ENCODE data around the gene PAK1.
"Not testable (repeated sequence)": the region's sequence is repeated elsewhere in the genome, so short reads cannot be mapped to it uniquely, and the experiment has no call there.

Gene PAK1

GRCh38 chr11:77384571-77384970 is 89.3 kb downstream of the PAK1 start:
- Histone ChIP-seq H3K27ac (ENCODE audit: low read depth, low read length) (no peak overlapping the region), H3K4me1 (ENCODE audit: insufficient read depth, low read length) (no peaks in the 10 kb centered on the region), H3K36me3 (ENCODE audit: insufficient read depth, low read length) (peaks cover 49% of the 10 kb centered on the region), H3K9me3 (ENCODE audit: insufficient read depth, low read depth, low read length) (no peaks in the 10 kb centered on the region), H3K27me3 (ENCODE audit: insufficient read depth, low read length) (no peaks in the 10 kb centered on the region), H3K4me3 (ENCODE audit: low read length) (no peak overlapping the region), H3K9ac (ENCODE audit: low read depth, low read length) (no peak overlapping the region)
- WGBS, result 0% methylated on average over 1 of the region's 2 CpGs

DNA sequence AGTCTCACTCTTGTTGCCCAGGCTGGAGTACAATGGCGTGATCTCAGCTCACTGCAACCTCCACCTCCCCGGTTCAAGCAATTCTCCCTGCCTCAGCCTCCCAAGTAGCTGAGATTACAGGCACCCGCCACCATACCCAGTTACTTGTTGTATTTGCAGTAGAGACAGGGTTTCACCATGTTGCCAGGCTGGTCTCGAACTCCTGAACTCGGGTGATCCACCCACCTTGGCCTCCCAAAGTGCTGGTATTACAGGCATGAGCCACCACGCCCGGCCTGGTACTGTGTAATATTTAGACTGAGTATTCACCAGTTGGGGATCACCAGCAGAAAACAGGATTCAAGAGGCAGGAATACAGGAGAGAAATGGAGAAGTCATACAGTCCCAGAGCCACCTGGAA is 90.5 kb downstream of the PAK1 start:
- H3K36me3 ChIP-seq (ENCODE audit: insufficient read depth, low read length), result peaks cover 51% of the 10 kb centered on the region
- H3K9me3 ChIP-seq (ENCODE audit: insufficient read depth, low read depth, low read length); H3K4me1 ChIP-seq (ENCODE audit: insufficient read depth, low read length); H3K27me3 ChIP-seq (ENCODE audit: insufficient read depth, low read length); H3K9ac ChIP-seq (ENCODE audit: low read depth, low read length); H3K4me3 ChIP-seq (ENCODE audit: low read length); H3K27ac ChIP-seq (ENCODE audit: low read depth, low read length): not testable (repeated sequence)
- WGBS, result 98% methylated on average over 7 of the region's 7 CpGs

GRCh38 chr11:77381729-77382665 is 91.9 kb downstream of the PAK1 start:
- Histone ChIP-seq H3K27ac (ENCODE audit: low read depth, low read length) (no peak overlapping the region), H3K27me3 (ENCODE audit: insufficient read depth, low read length) (no peaks in the 10 kb centered on the region), H3K4me3 (ENCODE audit: low read length) (no peak overlapping the region), H3K36me3 (ENCODE audit: insufficient read depth, low read length) (peaks cover 55% of the 10 kb centered on the region), H3K4me1 (ENCODE audit: insufficient read depth, low read length) (no peaks in the 10 kb centered on the region), H3K9ac (ENCODE audit: low read depth, low read length) (no peak overlapping the region), H3K9me3 (ENCODE audit: insufficient read depth, low read depth, low read length) (no peaks in the 10 kb centered on the region)
- 94% methylated on average over 2 of the region's 2 CpGs for WGBS

- H3K36me3 ChIP-seq (ENCODE audit: insufficient read depth, low read length), result peaks cover 68% of the 10 kb centered on the region
Observed at GRCh38 chr11:77379934-77380333, 94.0 kb downstream of the PAK1 start.

DNA sequence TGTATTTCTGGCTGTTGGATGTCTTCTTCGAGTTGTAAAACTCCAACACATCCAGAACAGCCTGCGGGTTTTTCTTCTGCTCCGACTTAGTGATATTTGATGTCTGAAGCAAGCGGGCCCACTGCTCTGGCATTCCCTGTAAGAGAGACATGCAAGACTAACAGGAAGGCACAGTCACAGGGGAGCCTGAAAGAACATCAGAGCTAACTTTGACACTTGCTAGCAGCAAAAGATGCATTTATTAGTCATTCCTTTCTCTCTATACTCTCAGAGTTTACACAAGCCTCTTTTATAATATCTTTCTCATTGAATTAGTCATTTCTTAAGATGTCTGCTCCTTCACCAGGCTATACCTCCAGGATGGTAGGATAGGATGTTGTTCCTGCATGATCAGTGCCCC is 94.6 kb downstream of the PAK1 start:
- WGBS, result 94% methylated on average over 4 of the region's 4 CpGs
- Histone ChIP-seq H3K4me3 (ENCODE audit: low read length) (no peak overlapping the region), H3K9me3 (ENCODE audit: insufficient read depth, low read depth, low read length) (no peaks in the 10 kb centered on the region), H3K27me3 (ENCODE audit: insufficient read depth, low read length) (no peaks in the 10 kb centered on the region), H3K4me1 (ENCODE audit: insufficient read depth, low read length) (no peaks in the 10 kb centered on the region), H3K27ac (ENCODE audit: low read depth, low read length) (no peak overlapping the region), H3K9ac (ENCODE audit: low read depth, low read length) (no peak overlapping the region), H3K36me3 (ENCODE audit: insufficient read depth, low read length) (peaks cover 70% of the 10 kb centered on the region)

More at GRCh38 chr11:77379934-77380333, 94.0 kb downstream of the PAK1 start:
- no peak overlapping the region for H3K4me3 ChIP-seq (ENCODE audit: low read length)
- 97% methylated on average over 5 of the region's 5 CpGs for WGBS
- H3K9me3 ChIP-seq (ENCODE audit: insufficient read depth, low read depth, low read length), result no peaks in the 10 kb centered on the region
- no peak overlapping the region for H3K9ac ChIP-seq (ENCODE audit: low read depth, low read length)
- H3K4me1 ChIP-seq (ENCODE audit: insufficient read depth, low read length), result no peaks in the 10 kb centered on the region
- no peaks in the 10 kb centered on the region for H3K27me3 ChIP-seq (ENCODE audit: insufficient read depth, low read length)
- no peak overlapping the region for H3K27ac ChIP-seq (ENCODE audit: low read depth, low read length)

- WGBS, result 94% methylated on average over 2 of the region's 2 CpGs
- no peaks in the 10 kb centered on the region for H3K27me3 ChIP-seq (ENCODE audit: insufficient read depth, low read length)
- no peak overlapping the region for H3K9ac ChIP-seq (ENCODE audit: low read depth, low read length)
- H3K4me1 ChIP-seq (ENCODE audit: insufficient read depth, low read length), result no peaks in the 10 kb centered on the region
- H3K9me3 ChIP-seq (ENCODE audit: insufficient read depth, low read depth, low read length), result no peaks in the 10 kb centered on the region
- no peak overlapping the region for H3K27ac ChIP-seq (ENCODE audit: low read depth, low read length)
- no peak overlapping the region for H3K4me3 ChIP-seq (ENCODE audit: low read length)
- peaks cover 76% of the 10 kb centered on the region for H3K36me3 ChIP-seq (ENCODE audit: insufficient read depth, low read length)
Observed at GRCh38 chr11:77377734-77378133, 96.2 kb downstream of the PAK1 start.

DNA sequence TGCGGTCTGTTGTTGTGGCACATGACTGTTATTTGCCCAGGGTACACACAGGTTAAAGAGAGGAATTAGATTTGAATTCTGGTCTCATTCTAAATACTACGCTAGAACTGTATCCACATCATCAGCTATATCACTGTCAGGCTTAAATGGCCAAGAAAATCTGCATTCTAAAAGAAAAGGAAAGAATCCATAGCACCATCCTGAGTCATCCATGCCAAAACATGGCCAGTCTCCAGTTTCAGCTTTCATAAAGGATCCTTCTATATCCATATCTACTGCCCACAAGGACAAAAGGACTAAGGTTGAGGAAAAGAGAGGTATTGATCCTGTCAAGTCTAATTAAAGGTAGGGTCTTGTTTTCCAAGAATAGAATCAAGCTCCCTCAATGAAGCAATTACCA is 98.8 kb downstream of the PAK1 start:
- 94% methylated on average over 1 of the region's 2 CpGs for WGBS
- Histone ChIP-seq H3K4me3 (ENCODE audit: low read length) (no peak overlapping the region), H3K27me3 (ENCODE audit: insufficient read depth, low read length) (no peaks in the 10 kb centered on the region), H3K36me3 (ENCODE audit: insufficient read depth, low read length) (peaks cover 96% of the 10 kb centered on the region), H3K9ac (ENCODE audit: low read depth, low read length) (no peak overlapping the region), H3K4me1 (ENCODE audit: insufficient read depth, low read length) (no peaks in the 10 kb centered on the region), H3K27ac (ENCODE audit: low read depth, low read length) (no peak overlapping the region), H3K9me3 (ENCODE audit: insufficient read depth, low read depth, low read length) (no peaks in the 10 kb centered on the region)

- Histone ChIP-seq H3K4me1 (ENCODE audit: insufficient read depth, low read length) (no peaks in the 10 kb centered on the region), H3K36me3 (ENCODE audit: insufficient read depth, low read length) (peaks cover 96% of the 10 kb centered on the region), H3K9ac (ENCODE audit: low read depth, low read length) (no peak overlapping the region), H3K27me3 (ENCODE audit: insufficient read depth, low read length) (no peaks in the 10 kb centered on the region), H3K4me3 (ENCODE audit: low read length) (no peak overlapping the region), H3K9me3 (ENCODE audit: insufficient read depth, low read depth, low read length) (no peaks in the 10 kb centered on the region), H3K27ac (ENCODE audit: low read depth, low read length) (no peak overlapping the region)
- 92% methylated on average over 1 of the region's 3 CpGs for WGBS
Observed at GRCh38 chr11:77374611-77375031, 99.3 kb downstream of the PAK1 start.

DNA sequence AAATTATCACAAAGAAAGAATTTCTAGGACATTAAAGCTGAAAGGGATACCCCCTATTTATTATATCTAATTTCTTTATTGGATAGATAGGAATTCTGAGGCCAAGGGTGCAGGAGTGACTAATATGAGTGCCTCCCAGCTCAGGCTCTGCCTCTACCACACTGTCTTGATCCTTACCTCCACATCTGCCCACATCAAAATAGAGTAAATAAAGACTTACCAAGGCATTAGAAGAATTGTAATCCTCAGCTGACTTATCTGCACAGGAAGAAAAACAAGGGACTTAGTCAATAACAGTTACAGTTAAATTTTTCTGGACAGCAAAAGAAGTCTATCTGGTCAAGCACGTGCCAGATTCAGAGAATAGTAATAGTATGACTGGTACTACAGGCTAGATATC is 99.8 kb downstream of the PAK1 start:
- no peak overlapping the region for H3K27ac ChIP-seq (ENCODE audit: low read depth, low read length)
- H3K4me3 ChIP-seq (ENCODE audit: low read length), result no peak overlapping the region
- peaks cover 91% of the 10 kb centered on the region for H3K36me3 ChIP-seq (ENCODE audit: insufficient read depth, low read length)
- H3K27me3 ChIP-seq (ENCODE audit: insufficient read depth, low read length), result no peaks in the 10 kb centered on the region
- H3K9ac ChIP-seq (ENCODE audit: low read depth, low read length), result no peak overlapping the region
- no peaks in the 10 kb centered on the region for H3K9me3 ChIP-seq (ENCODE audit: insufficient read depth, low read depth, low read length)
- no peaks in the 10 kb centered on the region for H3K4me1 ChIP-seq (ENCODE audit: insufficient read depth, low read length)
- 89% methylated on average over 1 of the region's 1 CpG for WGBS

GRCh38 chr11:77372726-77373125 is 101.2 kb downstream of the PAK1 start:
- WGBS, result 92% methylated on average over 2 of the region's 2 CpGs
- H3K27ac ChIP-seq (ENCODE audit: low read depth, low read length), result no peak overlapping the region
- no peak overlapping the region for H3K4me3 ChIP-seq (ENCODE audit: low read length)
- H3K9me3 ChIP-seq (ENCODE audit: insufficient read depth, low read depth, low read length), result no peaks in the 10 kb centered on the region
- H3K4me1 ChIP-seq (ENCODE audit: insufficient read depth, low read length), result no peaks in the 10 kb centered on the region
- H3K36me3 ChIP-seq (ENCODE audit: insufficient read depth, low read length), result peaks cover 86% of the 10 kb centered on the region
- no peaks in the 10 kb centered on the region for H3K27me3 ChIP-seq (ENCODE audit: insufficient read depth, low read length)
- no peak overlapping the region for H3K9ac ChIP-seq (ENCODE audit: low read depth, low read length)

DNA sequence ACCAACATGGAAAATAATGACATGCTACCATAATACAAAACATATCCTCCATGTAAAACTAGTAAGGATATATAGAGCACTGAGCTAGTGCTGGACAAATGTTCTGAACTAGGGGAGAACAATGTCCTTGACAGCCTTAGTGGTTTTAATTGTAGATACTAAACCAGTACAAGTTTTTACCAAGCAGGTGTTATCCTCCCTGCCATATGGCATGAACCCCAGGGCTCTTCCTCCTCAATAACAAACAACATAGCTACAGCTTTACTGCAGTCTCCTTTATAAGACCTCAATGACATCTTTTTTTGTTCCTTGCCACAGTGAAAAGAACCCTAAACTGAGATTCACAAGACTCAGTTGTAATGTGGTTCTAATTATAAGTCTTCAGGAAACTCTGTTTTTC is 102.2 kb downstream of the PAK1 start:
- Histone ChIP-seq H3K27ac (ENCODE audit: low read depth, low read length) (no peak overlapping the region), H3K27me3 (ENCODE audit: insufficient read depth, low read length) (no peaks in the 10 kb centered on the region), H3K9me3 (ENCODE audit: insufficient read depth, low read depth, low read length) (no peaks in the 10 kb centered on the region), H3K36me3 (ENCODE audit: insufficient read depth, low read length) (peaks cover 86% of the 10 kb centered on the region), H3K4me3 (ENCODE audit: low read length) (no peak overlapping the region), H3K9ac (ENCODE audit: low read depth, low read length) (no peak overlapping the region), H3K4me1 (ENCODE audit: insufficient read depth, low read length) (no peaks in the 10 kb centered on the region)
